ENCODE results near the gene THOC6. TPM values are rescaled to one million over a fixed set of nuclear protein-coding genes. Genes with fewer than 3 reads are reported as not detected.
A peak's percentile ranks its signal among the peaks of the same experiment; 100 is the strongest.

Gene THOC6
- total and polyA plus RNA-seq, 9 of the 15 experiments (the other 6 are each of a cell fraction or from before 2014, with no cell fraction given) = 2.5 to 65.4 (median 42.3) TPM

GRCh38 chr16:2983706-2984136 is 40.1 kb upstream of the THOC6 start (continued):
- TF ChIP-seq ZNF518B (CRISPR knock-in tag; IDR thresholded peaks at IDR 0.05) = no peak
- TF ChIP-seq ZNF165 (CRISPR knock-in tag; IDR thresholded peaks at IDR 0.05; ENCODE audit: borderline replicate concordance) = no peak
- TF ChIP-seq SMAD4 (CRISPR knock-in tag; conservative IDR thresholded peaks at IDR 0.05) = peak; percentile 80
- no peak for TF ChIP-seq ZFP36 (IDR thresholded peaks at IDR 0.05; ENCODE audit: low read depth, low read length, partially characterized antibody)
- TF ChIP-seq POLR3A (IDR thresholded peaks at IDR 0.05; ENCODE audit: borderline replicate concordance, extremely low read depth, insufficient read depth, insufficient read length) = no peak
- TF ChIP-seq MAX (CRISPR knock-in tag; IDR thresholded peaks at IDR 0.05) = peak; percentile 60
- 0 out of 2 replicates have a peak, but pooled peaks have one; percentile 23 for TF ChIP-seq SMARCE1 (IDR thresholded peaks at IDR 0.05)
- TF ChIP-seq CCNT2 (IDR thresholded peaks at IDR 0.05; ENCODE audit: borderline replicate concordance, extremely low read depth, insufficient read length, low read depth, low read length) = peak; percentile 84
- TF ChIP-seq CHD1 (IDR thresholded peaks at IDR 0.05; ENCODE audit: low read length) = no peak
- TF ChIP-seq RNF219 (CRISPR knock-in tag; IDR thresholded peaks at IDR 0.05) = no peak
- no peak for TF ChIP-seq ZBTB9 (CRISPR knock-in tag; IDR thresholded peaks at IDR 0.05)
- no peak for TF ChIP-seq HDAC3 (IDR thresholded peaks at IDR 0.05; ENCODE audit: borderline replicate concordance, partially characterized antibody)
- TF ChIP-seq ETV5 (CRISPR knock-in tag; IDR thresholded peaks at IDR 0.05; ENCODE audit: low read depth) = no peak
- TF ChIP-seq TRIM28 (IDR thresholded peaks at IDR 0.05) = 0 out of 2 replicates have a peak, but pooled peaks have one; percentile 51
- no peak for TF ChIP-seq ZNF586 (CRISPR knock-in tag; conservative IDR thresholded peaks at IDR 0.05)
- peak; percentile 36; the same call in 1 of the 2 replicates for TF ChIP-seq ARID1B (IDR thresholded peaks at IDR 0.05)
- TF ChIP-seq L3MBTL2 (IDR thresholded peaks at IDR 0.05) = peak; percentile 88
- TF ChIP-seq FOXJ3 (CRISPR knock-in tag; IDR thresholded peaks at IDR 0.05) = no peak

All from K562 (cell line).